H1 (cell line): ENCODE results near the gene GALNT12.

ENCODE experiments used
- CEBPB ChIP-seq: IDR thresholded peaks from 2 replicates; pipeline ENCODE4 v1.6.1; 2012; ENCODE audit warnings: low read depth, low read length
- HDAC2 ChIP-seq, 2 experiments: fragments of 300-600 bp in 1 of 2; sonication (generic) in 1 of 2; IDR thresholded peaks; 2 replicates each; pipeline ENCODE4 v1.6.1; 2011 to 2012; ENCODE audit warnings: low read depth in 2 of 2, low read length in 2 of 2, mild to moderate bottlenecking in 2 of 2, moderate library complexity in 2 of 2, borderline replicate concordance in 1 of 2, inconsistent platforms in 1 of 2
- HDAC6 ChIP-seq: IDR thresholded peaks from one replicate; pipeline ENCODE4 v1.7.1; 2012; ENCODE audit warnings: low read depth, mild to moderate bottlenecking, inconsistent platforms, low read length, moderate library complexity
- PHF8 ChIP-seq: fragments of 200-600 bp; sonication (generic); conservative IDR thresholded peaks from 2 replicates; pipeline ENCODE4 v1.7.1; 2012; ENCODE audit warnings: low read depth, mild to moderate bottlenecking, inconsistent platforms, low read length, moderate library complexity
- POLR2AphosphoS5 ChIP-seq: IDR thresholded peaks from 2 replicates; pipeline ENCODE4 v1.6.1; 2011; ENCODE audit warnings: low read depth, low read length
- RAD21 ChIP-seq, 2 experiments: IDR thresholded peaks in 1 of 2; conservative IDR thresholded peaks in 1 of 2; 2 replicates each; pipeline ENCODE4 v1.6.1; 2011; ENCODE audit warnings: low read depth in 2 of 2, low read length in 2 of 2, improper control_type of control experiment in 1 of 2, inconsistent platforms in 1 of 2, mild to moderate bottlenecking in 1 of 2, moderate library complexity in 1 of 2
- RNF2 ChIP-seq: fragments of 200-900, 300-1000 bp; sonication (generic); IDR thresholded peaks from 2 replicates; pipeline ENCODE4 v1.7.1; 2016; ENCODE audit warnings: borderline replicate concordance, low read depth, mild to moderate bottlenecking, antibody characterized with exemption, low read length; ENCODE audit not compliant: poor library complexity, severe bottlenecking; ENCODE audit errors: missing control alignments
- SP1 ChIP-seq: IDR thresholded peaks from 2 replicates; pipeline ENCODE4 v1.6.1; 2011; ENCODE audit warnings: low read depth, low read length
- TBP ChIP-seq: IDR thresholded peaks from 2 replicates; pipeline ENCODE4 v1.6.1; 2011; ENCODE audit warnings: low read depth, low read length, improper control_type of control experiment
- ZNF274 ChIP-seq: IDR thresholded peaks from 2 replicates; pipeline ENCODE4 v1.7.0; 2012; ENCODE audit warnings: low read length, borderline replicate concordance; ENCODE audit errors: extremely low read depth
- TF ChIP-seq, protein P1 (sequence below), 3 experiments: IDR thresholded peaks; 1 replicate in 2 of 3; 2 replicates in 1 of 3; pipeline versions ENCODE4 v1.5.1 to v1.6.1; 2011; ENCODE audit warnings: low read length in 3 of 3, mild to moderate bottlenecking in 3 of 3, inconsistent platforms in 2 of 3, low read depth in 1 of 3, moderate library complexity in 1 of 3; ENCODE audit not compliant: insufficient read depth in 1 of 3; ENCODE audit errors: control extremely low read depth in 1 of 3
- TF ChIP-seq, protein P2 (sequence below): IDR thresholded peaks from 2 replicates; pipeline ENCODE4 v1.6.1; 2012; ENCODE audit warnings: inconsistent platforms
- TF ChIP-seq, protein P3 (sequence below): IDR thresholded peaks from 2 replicates; pipeline ENCODE4 v1.6.1; 2012; ENCODE audit warnings: inconsistent platforms
- TF ChIP-seq, protein P4 (sequence below): IDR thresholded peaks from 2 replicates; pipeline ENCODE4 v1.6.1; 2011; ENCODE audit warnings: low read depth, mild to moderate bottlenecking, low read length; ENCODE audit not compliant: insufficient read depth

- no peak for TF ChIP-seq PHF8
- no peak for TF ChIP-seq CEBPB
- TF ChIP-seq POLR2AphosphoS5 = no peak
- no peak for TF ChIP-seq TBP
- TF ChIP-seq, protein P1, sequence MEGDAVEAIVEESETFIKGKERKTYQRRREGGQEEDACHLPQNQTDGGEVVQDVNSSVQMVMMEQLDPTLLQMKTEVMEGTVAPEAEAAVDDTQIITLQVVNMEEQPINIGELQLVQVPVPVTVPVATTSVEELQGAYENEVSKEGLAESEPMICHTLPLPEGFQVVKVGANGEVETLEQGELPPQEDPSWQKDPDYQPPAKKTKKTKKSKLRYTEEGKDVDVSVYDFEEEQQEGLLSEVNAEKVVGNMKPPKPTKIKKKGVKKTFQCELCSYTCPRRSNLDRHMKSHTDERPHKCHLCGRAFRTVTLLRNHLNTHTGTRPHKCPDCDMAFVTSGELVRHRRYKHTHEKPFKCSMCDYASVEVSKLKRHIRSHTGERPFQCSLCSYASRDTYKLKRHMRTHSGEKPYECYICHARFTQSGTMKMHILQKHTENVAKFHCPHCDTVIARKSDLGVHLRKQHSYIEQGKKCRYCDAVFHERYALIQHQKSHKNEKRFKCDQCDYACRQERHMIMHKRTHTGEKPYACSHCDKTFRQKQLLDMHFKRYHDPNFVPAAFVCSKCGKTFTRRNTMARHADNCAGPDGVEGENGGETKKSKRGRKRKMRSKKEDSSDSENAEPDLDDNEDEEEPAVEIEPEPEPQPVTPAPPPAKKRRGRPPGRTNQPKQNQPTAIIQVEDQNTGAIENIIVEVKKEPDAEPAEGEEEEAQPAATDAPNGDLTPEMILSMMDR (IDR thresholded peaks at IDR 0.05; ENCODE audit: control extremely low read depth in 1 of 3, insufficient read depth in 1 of 3, low read depth in 1 of 3, low read length in 3 of 3) = no peak
- TF ChIP-seq, protein P2, sequence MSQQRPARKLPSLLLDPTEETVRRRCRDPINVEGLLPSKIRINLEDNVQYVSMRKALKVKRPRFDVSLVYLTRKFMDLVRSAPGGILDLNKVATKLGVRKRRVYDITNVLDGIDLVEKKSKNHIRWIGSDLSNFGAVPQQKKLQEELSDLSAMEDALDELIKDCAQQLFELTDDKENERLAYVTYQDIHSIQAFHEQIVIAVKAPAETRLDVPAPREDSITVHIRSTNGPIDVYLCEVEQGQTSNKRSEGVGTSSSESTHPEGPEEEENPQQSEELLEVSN = no peak
- TF ChIP-seq, protein P3, sequence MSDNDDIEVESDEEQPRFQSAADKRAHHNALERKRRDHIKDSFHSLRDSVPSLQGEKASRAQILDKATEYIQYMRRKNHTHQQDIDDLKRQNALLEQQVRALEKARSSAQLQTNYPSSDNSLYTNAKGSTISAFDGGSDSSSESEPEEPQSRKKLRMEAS = no peak
- TF ChIP-seq RAD21 (IDR thresholded peaks at IDR 0.05 in 1 of 2, conservative IDR thresholded peaks at IDR 0.05 in 1 of 2; ENCODE audit: low read depth in 2 of 2, low read length in 2 of 2) = no peak
- TF ChIP-seq RNF2 = no peak
- no peak for TF ChIP-seq SP1
- no peak for TF ChIP-seq HDAC2 (IDR thresholded peaks at IDR 0.05; ENCODE audit: borderline replicate concordance in 1 of 2, low read depth in 2 of 2, low read length in 2 of 2)
- no peak for TF ChIP-seq ZNF274
- no peak for TF ChIP-seq HDAC6
- TF ChIP-seq, protein P4, sequence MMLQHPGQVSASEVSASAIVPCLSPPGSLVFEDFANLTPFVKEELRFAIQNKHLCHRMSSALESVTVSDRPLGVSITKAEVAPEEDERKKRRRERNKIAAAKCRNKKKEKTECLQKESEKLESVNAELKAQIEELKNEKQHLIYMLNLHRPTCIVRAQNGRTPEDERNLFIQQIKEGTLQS = no peak
These were observed 11.3 kb downstream of the GALNT12 start for GRCh38 chr9:98818764-98819163.
